ENCODE measurements around the gene DNAAF1. TPM values are rescaled to one million over a fixed set of nuclear protein-coding genes. Genes with fewer than 3 reads are reported as not detected.

DNAAF1 gene
- total and polyA plus RNA-seq, 2 donors (not counting 3 experiments of a cell fraction or from before 2014, with no cell fraction given), result 0.01 TPM; not detected in 1

DNA sequence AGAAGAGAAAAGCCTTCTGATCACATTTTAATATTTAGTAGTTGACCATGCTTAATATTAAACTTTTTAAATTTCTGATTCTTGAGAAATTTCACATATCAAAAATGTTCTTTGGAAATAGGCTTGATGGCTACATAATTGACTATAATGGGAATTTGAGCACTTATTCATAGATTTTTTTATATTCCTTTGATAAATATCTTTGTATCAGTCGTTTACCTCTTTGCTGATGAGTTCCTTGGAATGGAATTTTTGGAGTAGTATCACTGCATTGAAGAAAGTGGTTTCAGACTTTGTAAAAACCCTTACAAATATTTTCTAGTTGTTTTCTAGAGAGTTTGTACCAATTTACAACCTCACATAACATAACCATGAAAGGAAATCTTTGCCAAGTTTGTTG lies 14.7 kb downstream of the DNAAF1 start:
- intact Hi-C loops (cut with micrococcal nuclease), result loop anchor here (5.0 kb wide), 1 partner anchor 768 kb away; no protein-coding TSS in a partner anchor
- TF ChIP-seq FOS (IDR thresholded peaks at IDR 0.05; ENCODE audit: borderline replicate concordance, insufficient read depth, low read length) (no peak), POLR2A (IDR thresholded peaks at IDR 0.05; ENCODE audit: low read depth, low read length) (no peak), JUN (IDR thresholded peaks at IDR 0.05; ENCODE audit: borderline replicate concordance, insufficient read depth, insufficient read length, low read depth) (no peak), POLR2AphosphoS5 (IDR thresholded peaks at IDR 0.05; ENCODE audit: insufficient read depth, low read depth, low read length) (no peak), EZH2 (IDR thresholded peaks at IDR 0.05; ENCODE audit: borderline replicate concordance, low read depth, low read length, severe bottlenecking) (no peak)
- TF ChIP-seq, protein P1, sequence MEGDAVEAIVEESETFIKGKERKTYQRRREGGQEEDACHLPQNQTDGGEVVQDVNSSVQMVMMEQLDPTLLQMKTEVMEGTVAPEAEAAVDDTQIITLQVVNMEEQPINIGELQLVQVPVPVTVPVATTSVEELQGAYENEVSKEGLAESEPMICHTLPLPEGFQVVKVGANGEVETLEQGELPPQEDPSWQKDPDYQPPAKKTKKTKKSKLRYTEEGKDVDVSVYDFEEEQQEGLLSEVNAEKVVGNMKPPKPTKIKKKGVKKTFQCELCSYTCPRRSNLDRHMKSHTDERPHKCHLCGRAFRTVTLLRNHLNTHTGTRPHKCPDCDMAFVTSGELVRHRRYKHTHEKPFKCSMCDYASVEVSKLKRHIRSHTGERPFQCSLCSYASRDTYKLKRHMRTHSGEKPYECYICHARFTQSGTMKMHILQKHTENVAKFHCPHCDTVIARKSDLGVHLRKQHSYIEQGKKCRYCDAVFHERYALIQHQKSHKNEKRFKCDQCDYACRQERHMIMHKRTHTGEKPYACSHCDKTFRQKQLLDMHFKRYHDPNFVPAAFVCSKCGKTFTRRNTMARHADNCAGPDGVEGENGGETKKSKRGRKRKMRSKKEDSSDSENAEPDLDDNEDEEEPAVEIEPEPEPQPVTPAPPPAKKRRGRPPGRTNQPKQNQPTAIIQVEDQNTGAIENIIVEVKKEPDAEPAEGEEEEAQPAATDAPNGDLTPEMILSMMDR (IDR thresholded peaks at IDR 0.05; ENCODE audit: extremely low read depth in 1 of 2, insufficient read depth in 1 of 2, low read depth in 1 of 2, low read length in 2 of 2), result no peak
- Histone ChIP-seq H3K9me1 (replicated peaks; ENCODE audit: control insufficient read depth, extremely low read depth, insufficient read depth, low read length) (no peaks in the 10 kb centered on the region), H3K27ac (ENCODE audit: insufficient read depth, low read depth, low read length) (no peak overlapping the region), H3K79me2 (ENCODE audit: control insufficient read depth, insufficient read depth, low read length) (no peaks in the 10 kb centered on the region), H3K36me3 (ENCODE audit: control insufficient read depth in 2 of 2, extremely low read depth in 1 of 2, insufficient read depth in 2 of 2, low read length in 2 of 2) (no peaks in the 10 kb centered on the region), H3K4me3 (replicated peaks in 1 of 3; ENCODE audit: insufficient read depth in 1 of 3, low read depth in 1 of 3, low read length in 3 of 3) (no peak overlapping the region), H3K4me1 (ENCODE audit: control insufficient read depth, extremely low read depth, insufficient read depth, low read length) (no peaks in the 10 kb centered on the region), H4K20me1 (replicated peaks; ENCODE audit: control insufficient read depth, extremely low read depth, insufficient read depth, low read length) (no peaks in the 10 kb centered on the region), H3K9ac (replicated peaks; ENCODE audit: extremely low read depth, insufficient read depth, low read length) (no peak overlapping the region), H3K9me3 (replicated peaks; ENCODE audit: control insufficient read depth, insufficient read depth, low read length) (no peaks in the 10 kb centered on the region), H3K27me3 (ENCODE audit: control insufficient read depth in 2 of 2, insufficient read depth in 2 of 2, low read length in 2 of 2) (peaks cover 29 to 37% of the 10 kb centered on the region in 2 experiments), H3K4me2 (ENCODE audit: insufficient read depth, low read length) (no peak overlapping the region), H2AFZ (ENCODE audit: low read depth, low read length) (no peak overlapping the region)
- ChIA-PET POLR2A (no interaction called here), CTCF (interaction anchor here (1.4 to 1.7 kb wide), 2 partner anchors 11 to 13 kb away, joined by 4 to 6 read pairs; no protein-coding TSS in a partner anchor)
- BruUV-seq (replicated peaks), result no TSS peak
- FAIRE-seq (no peak), DNase-seq (ENCODE audit: low read depth, low spot score) (no peak)
- dilution Hi-C loops (cut with MboI; ENCODE audit: extremely low pct_ligation_motif_present, low sequenced_read_pairs), result no loop called here
